Measurements from ENCODE around the gene HSPB2.
"Not testable (repeated sequence)": the region's sequence is repeated elsewhere in the genome, so short reads cannot be mapped to it uniquely, and the experiment has no call there.

Gene HSPB2

DNA sequence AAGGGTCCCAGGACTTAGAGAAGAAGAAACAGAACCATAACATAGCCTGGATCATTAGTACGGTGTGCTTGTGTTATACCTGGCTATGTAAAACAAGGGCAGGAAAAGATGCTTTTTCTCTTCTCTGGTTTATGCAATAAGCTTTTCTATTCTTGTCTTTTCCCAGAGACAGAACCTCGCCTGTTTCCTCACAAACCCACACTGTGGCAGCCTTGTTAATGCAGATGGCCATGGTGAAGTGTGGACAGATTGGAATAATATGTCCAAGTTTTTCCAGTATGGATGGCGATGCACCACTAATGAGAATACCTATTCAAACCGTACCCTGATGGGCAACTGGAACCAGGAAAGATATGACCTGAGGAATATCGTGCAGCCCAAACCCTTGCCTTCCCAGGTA, 30.3 kb upstream of the HSPB2 start:
- peaks cover 3 to 4% of the 10 kb centered on the region in 2 donors for H3K4me1 ChIP-seq (ENCODE audit: control insufficient read depth in 2 of 2, insufficient read depth in 1 of 2, low read depth in 1 of 2, low read length in 2 of 2)
- no CpG with 5 or more reads among the region's 5 CpGs for WGBS, 2 donors (ENCODE audit: extremely low coverage in 2 of 2, insufficient read length in 2 of 2, insufficient replicate concordance in 1 of 2)
- no peaks in the 10 kb centered on the region for H3K27me3 ChIP-seq (ENCODE audit: control insufficient read depth in 3 of 3, insufficient read depth in 3 of 3, low read depth in 1 of 3, low read length in 3 of 3)
- H3K4me3 ChIP-seq (ENCODE audit: low read length in 2 of 2), result no peak overlapping the region
- H3K79me1 ChIP-seq (ENCODE audit: low read depth, low read length), result no peaks in the 10 kb centered on the region
- no peak overlapping the region for H4K8ac ChIP-seq (ENCODE audit: low read depth, low read length)
- no peak overlapping the region for H3K27ac ChIP-seq (replicated peaks; ENCODE audit: low read length)
- H3K18ac ChIP-seq (ENCODE audit: low read length), result no peak overlapping the region
- H3K4me2 ChIP-seq (ENCODE audit: insufficient read depth, low read length, poor library complexity, severe bottlenecking), result no peak overlapping the region
- no peak overlapping the region for H3K9ac ChIP-seq (ENCODE audit: low read depth, low read length, poor library complexity)
- no peak overlapping the region for H2BK120ac ChIP-seq (ENCODE audit: low read depth, low read length)
- H2BK5ac ChIP-seq (ENCODE audit: low read length), result no peak overlapping the region
- DNase-seq (ENCODE audit: low spot score), result no peak
- H4K91ac ChIP-seq (ENCODE audit: low read depth, low read length, poor library complexity), result no peak overlapping the region
- H2BK12ac ChIP-seq (ENCODE audit: low read length), result no peak overlapping the region
- no peak overlapping the region for H3K4ac ChIP-seq (ENCODE audit: low read length)
- no peak overlapping the region for H2AFZ ChIP-seq (ENCODE audit: low read length)
- H3K9me3 ChIP-seq (replicated peaks in 1 of 2; ENCODE audit: control insufficient read depth in 2 of 2, insufficient read depth in 1 of 2, low read depth in 1 of 2, low read length in 2 of 2), result no peaks in the 10 kb centered on the region
- H2BK15ac ChIP-seq (ENCODE audit: low read length), result no peak overlapping the region
- H3K23ac ChIP-seq (ENCODE audit: low read depth, low read length, poor library complexity), result no peak overlapping the region
- no peak overlapping the region for H3K14ac ChIP-seq (ENCODE audit: low read length)
- no peak overlapping the region for H2AK5ac ChIP-seq (ENCODE audit: low read depth, low read length)
- H3K36me3 ChIP-seq (replicated peaks in 1 of 2; ENCODE audit: control insufficient read depth in 2 of 2, insufficient read depth in 2 of 2, low read length in 2 of 2), result peaks cover 0 to 2% of the 10 kb centered on the region in 2 donors

DNA sequence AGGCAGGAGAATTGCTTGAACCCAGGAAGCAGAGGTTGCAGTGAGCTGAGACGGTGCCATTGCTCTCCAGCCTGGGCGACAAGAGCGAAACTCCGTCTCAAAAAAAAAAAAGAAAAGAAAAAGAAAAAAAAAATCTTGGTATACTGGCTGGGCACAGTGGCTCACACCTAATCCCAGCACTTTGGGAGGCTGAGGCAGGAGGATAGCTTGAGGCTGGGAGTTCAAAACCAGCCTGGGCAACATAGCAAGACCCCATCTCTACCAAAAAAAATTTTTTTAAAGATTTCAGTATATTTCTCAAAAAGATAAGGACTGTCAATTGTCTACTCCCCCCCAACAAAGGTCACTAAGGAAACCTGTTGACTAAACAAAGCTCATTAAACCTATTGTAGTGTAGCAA, 27.5 kb upstream of the HSPB2 start:
- not testable (repeated sequence) for H2BK120ac ChIP-seq (ENCODE audit: low read depth, low read length); H2AK5ac ChIP-seq (ENCODE audit: low read depth, low read length); H2BK12ac ChIP-seq (ENCODE audit: low read length); H4K91ac ChIP-seq (ENCODE audit: low read depth, low read length, poor library complexity); H2BK15ac ChIP-seq (ENCODE audit: low read length); H4K8ac ChIP-seq (ENCODE audit: low read depth, low read length); H2AFZ ChIP-seq (ENCODE audit: low read length); H3K23ac ChIP-seq (ENCODE audit: low read depth, low read length, poor library complexity); H3K14ac ChIP-seq (ENCODE audit: low read length); H3K27me3 ChIP-seq (ENCODE audit: control insufficient read depth in 3 of 3, insufficient read depth in 3 of 3, low read depth in 1 of 3, low read length in 3 of 3); DNase-seq (ENCODE audit: low spot score); H2BK5ac ChIP-seq (ENCODE audit: low read length); H3K4me1 ChIP-seq (ENCODE audit: control insufficient read depth in 2 of 2, insufficient read depth in 1 of 2, low read depth in 1 of 2, low read length in 2 of 2); H3K4ac ChIP-seq (ENCODE audit: low read length); H3K4me3 ChIP-seq (ENCODE audit: low read length in 2 of 2); H3K9ac ChIP-seq (ENCODE audit: low read depth, low read length, poor library complexity); H3K9me3 ChIP-seq (replicated peaks in 1 of 2; ENCODE audit: control insufficient read depth in 2 of 2, insufficient read depth in 1 of 2, low read depth in 1 of 2, low read length in 2 of 2); H3K79me1 ChIP-seq (ENCODE audit: low read depth, low read length); H3K36me3 ChIP-seq (replicated peaks in 1 of 2; ENCODE audit: control insufficient read depth in 2 of 2, insufficient read depth in 2 of 2, low read length in 2 of 2); H3K27ac ChIP-seq (replicated peaks; ENCODE audit: low read length); H3K4me2 ChIP-seq (ENCODE audit: insufficient read depth, low read length, poor library complexity, severe bottlenecking); H3K18ac ChIP-seq (ENCODE audit: low read length)
- no CpG with 5 or more reads among the region's 4 CpGs for WGBS, 2 donors (ENCODE audit: extremely low coverage in 2 of 2, insufficient read length in 2 of 2, insufficient replicate concordance in 1 of 2)

DNA sequence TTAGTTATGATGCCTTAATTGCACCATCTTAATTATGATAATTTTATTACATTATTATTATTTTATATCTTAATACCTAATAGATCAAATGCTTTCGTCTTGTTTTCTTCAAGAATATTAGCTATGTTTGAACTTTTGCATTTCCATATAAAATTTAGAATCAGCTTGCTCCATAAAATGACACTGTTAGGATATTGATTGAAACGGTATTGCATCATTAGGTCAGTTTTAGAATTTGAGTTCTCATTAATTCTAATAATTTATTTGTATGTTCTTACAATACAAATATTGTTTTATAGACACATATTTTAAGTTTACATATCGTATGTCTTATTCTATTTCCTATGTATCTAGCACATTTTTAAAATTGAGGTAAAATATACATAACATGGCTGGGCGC, 26.5 kb upstream of the HSPB2 start:
- Histone ChIP-seq H3K27ac (replicated peaks; ENCODE audit: low read length) (no peak overlapping the region), H2BK5ac (ENCODE audit: low read length) (no peak overlapping the region), H3K9ac (ENCODE audit: low read depth, low read length, poor library complexity) (no peak overlapping the region), H3K27me3 (ENCODE audit: control insufficient read depth in 3 of 3, insufficient read depth in 3 of 3, low read depth in 1 of 3, low read length in 3 of 3) (no peaks in the 10 kb centered on the region), H3K4ac (ENCODE audit: low read length) (no peak overlapping the region), H2BK15ac (ENCODE audit: low read length) (no peak overlapping the region), H3K36me3 (replicated peaks in 1 of 2; ENCODE audit: control insufficient read depth in 2 of 2, insufficient read depth in 2 of 2, low read length in 2 of 2) (peaks cover 0 to 2% of the 10 kb centered on the region in 2 donors), H3K79me1 (ENCODE audit: low read depth, low read length) (no peaks in the 10 kb centered on the region), H4K8ac (ENCODE audit: low read depth, low read length) (no peak overlapping the region), H3K14ac (ENCODE audit: low read length) (no peak overlapping the region), H3K9me3 (replicated peaks in 1 of 2; ENCODE audit: control insufficient read depth in 2 of 2, insufficient read depth in 1 of 2, low read depth in 1 of 2, low read length in 2 of 2) (no peaks in the 10 kb centered on the region), H2AK5ac (ENCODE audit: low read depth, low read length) (no peak overlapping the region), H4K91ac (ENCODE audit: low read depth, low read length, poor library complexity) (no peak overlapping the region), H3K4me1 (ENCODE audit: control insufficient read depth in 2 of 2, insufficient read depth in 1 of 2, low read depth in 1 of 2, low read length in 2 of 2) (no peaks in the 10 kb centered on the region), H3K18ac (ENCODE audit: low read length) (no peak overlapping the region), H2BK12ac (ENCODE audit: low read length) (no peak overlapping the region), H2AFZ (ENCODE audit: low read length) (no peak overlapping the region), H3K4me2 (ENCODE audit: insufficient read depth, low read length, poor library complexity, severe bottlenecking) (no peak overlapping the region), H3K23ac (ENCODE audit: low read depth, low read length, poor library complexity) (no peak overlapping the region), H2BK120ac (ENCODE audit: low read depth, low read length) (no peak overlapping the region), H3K4me3 (ENCODE audit: low read length in 2 of 2) (no peak overlapping the region)
- no peak for DNase-seq (ENCODE audit: low spot score)
- WGBS, 2 donors (ENCODE audit: extremely low coverage in 2 of 2, insufficient read length in 2 of 2, insufficient replicate concordance in 1 of 2), result no CpG with 5 or more reads among the region's 4 CpGs

DNA sequence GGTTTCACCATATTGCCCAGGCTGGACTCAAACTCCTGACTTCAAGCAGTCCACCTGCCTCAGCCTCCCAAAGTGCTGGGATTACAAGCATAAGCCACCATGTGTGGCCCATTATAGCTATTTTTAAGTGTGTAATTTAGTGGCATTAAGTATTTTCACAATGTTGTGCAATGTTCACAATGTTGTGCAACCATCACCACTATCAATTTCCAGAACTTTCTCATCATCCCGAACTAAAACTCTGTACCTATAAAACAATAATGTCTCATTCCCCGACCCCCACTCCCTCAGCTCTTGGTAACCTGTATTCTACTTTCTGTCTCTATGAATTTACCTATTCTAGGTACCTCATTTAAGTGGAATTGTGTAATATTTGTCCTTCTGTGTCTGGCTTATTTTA, 25.7 kb upstream of the HSPB2 start:
- Histone ChIP-seq H3K27me3 (ENCODE audit: control insufficient read depth in 3 of 3, insufficient read depth in 3 of 3, low read depth in 1 of 3, low read length in 3 of 3) (no peaks in the 10 kb centered on the region), H3K9ac (ENCODE audit: low read depth, low read length, poor library complexity) (no peak overlapping the region), H2AFZ (ENCODE audit: low read length) (no peak overlapping the region), H2BK120ac (ENCODE audit: low read depth, low read length) (no peak overlapping the region), H3K36me3 (replicated peaks in 1 of 2; ENCODE audit: control insufficient read depth in 2 of 2, insufficient read depth in 2 of 2, low read length in 2 of 2) (peaks cover 0 to 2% of the 10 kb centered on the region in 2 donors), H2AK5ac (ENCODE audit: low read depth, low read length) (no peak overlapping the region), H3K14ac (ENCODE audit: low read length) (no peak overlapping the region), H3K18ac (ENCODE audit: low read length) (no peak overlapping the region), H3K4me1 (ENCODE audit: control insufficient read depth in 2 of 2, insufficient read depth in 1 of 2, low read depth in 1 of 2, low read length in 2 of 2) (no peaks in the 10 kb centered on the region), H3K27ac (replicated peaks; ENCODE audit: low read length) (no peak overlapping the region), H2BK5ac (ENCODE audit: low read length) (no peak overlapping the region), H3K9me3 (replicated peaks in 1 of 2; ENCODE audit: control insufficient read depth in 2 of 2, insufficient read depth in 1 of 2, low read depth in 1 of 2, low read length in 2 of 2) (no peaks in the 10 kb centered on the region), H3K4me2 (ENCODE audit: insufficient read depth, low read length, poor library complexity, severe bottlenecking) (no peak overlapping the region), H4K91ac (ENCODE audit: low read depth, low read length, poor library complexity) (no peak overlapping the region), H4K8ac (ENCODE audit: low read depth, low read length) (no peak overlapping the region), H3K23ac (ENCODE audit: low read depth, low read length, poor library complexity) (no peak overlapping the region), H2BK12ac (ENCODE audit: low read length) (no peak overlapping the region), H3K79me1 (ENCODE audit: low read depth, low read length) (no peaks in the 10 kb centered on the region), H3K4ac (ENCODE audit: low read length) (no peak overlapping the region), H3K4me3 (ENCODE audit: low read length in 2 of 2) (no peak overlapping the region), H2BK15ac (ENCODE audit: low read length) (no peak overlapping the region)
- WGBS, 2 donors (ENCODE audit: extremely low coverage in 2 of 2, insufficient read length in 2 of 2, insufficient replicate concordance in 1 of 2), result no CpG with 5 or more reads among the region's 2 CpGs
- no peak for DNase-seq (ENCODE audit: low spot score)
